ENCODE measurements around the gene GALNT17.

GALNT17 gene

GRCh38 chr7:71466448-71467145 is 334.7 kb downstream of the GALNT17 start:
- DNase-seq, result no peak

GRCh38 chr7:71470326-71470725 is 338.4 kb downstream of the GALNT17 start:
- DNase-seq, result no peak

- no peak for DNase-seq
These were observed 338.9 kb downstream of the GALNT17 start for GRCh38 chr7:71470830-71471229.

- no peak for DNase-seq
These were observed 341.0 kb downstream of the GALNT17 start for GRCh38 chr7:71472962-71473361.

- no peak for DNase-seq
These were observed 341.5 kb downstream of the GALNT17 start for GRCh38 chr7:71473366-71473967.

GRCh38 chr7:71477441-71477840 is 345.5 kb downstream of the GALNT17 start:
- no peak for DNase-seq

- DNase-seq, result no peak
These were observed 347.3 kb downstream of the GALNT17 start for GRCh38 chr7:71479231-71479630.

- DNase-seq, result no peak
These were observed 348.8 kb downstream of the GALNT17 start for GRCh38 chr7:71480791-71481190.

GRCh38 chr7:71482284-71482683 is 350.3 kb downstream of the GALNT17 start:
- DNase-seq, result no peak

- no peak for DNase-seq
These were observed 352.4 kb downstream of the GALNT17 start for GRCh38 chr7:71484380-71484779.

- no peak for DNase-seq
These were observed 353.6 kb downstream of the GALNT17 start for GRCh38 chr7:71485586-71485985.

GRCh38 chr7:71486414-71486813 is 354.5 kb downstream of the GALNT17 start:
- DNase-seq, result no peak

GRCh38 chr7:71486856-71487628 is 355.1 kb downstream of the GALNT17 start:
- no peak for DNase-seq

GRCh38 chr7:71488308-71488707 is 356.4 kb downstream of the GALNT17 start:
- no peak for DNase-seq

GRCh38 chr7:71491336-71491735 is 359.4 kb downstream of the GALNT17 start:
- DNase-seq, result no peak

- no peak for DNase-seq
These were observed 363.9 kb downstream of the GALNT17 start for GRCh38 chr7:71495828-71496227.

- no peak for DNase-seq
These were observed 365.5 kb downstream of the GALNT17 start for GRCh38 chr7:71497256-71497946.

GRCh38 chr7:71498381-71498780 is 366.4 kb downstream of the GALNT17 start:
- DNase-seq, result no peak

GRCh38 chr7:71504697-71505441 is 372.9 kb downstream of the GALNT17 start:
- DNase-seq, result no peak

- DNase-seq, result no peak
These were observed 374.9 kb downstream of the GALNT17 start for GRCh38 chr7:71506822-71507221.

- no peak for DNase-seq
These were observed 376.0 kb downstream of the GALNT17 start for GRCh38 chr7:71507680-71508602.

- DNase-seq, result no peak
These were observed 377.4 kb downstream of the GALNT17 start for GRCh38 chr7:71509381-71509780.

Measured in CD4-positive, alpha-beta T cell treated with Interleukin-4 for 4 hours (primary cell).